K562 (cell line): ENCODE data around the gene C21orf58. TPM values are rescaled to one million over a fixed set of nuclear protein-coding genes. Genes with fewer than 3 reads are reported as not detected.

Source experiments
- ATAC-seq: fragments of 200-7000 bp; cut with Tn5 transposase; 3 replicates; pipeline ENCODE4 v1.9.1; 2020; ENCODE audit warnings: moderate library complexity
- BruUV-seq: library from RNA; stranded (reverse); fragments of 400-500 nt; replicated peaks from 2 replicates; lab custom pipeline; 2021; lab: Mats Ljungman, UMichigan
- CTCF ChIA-PET: fragments of 300-600 bp; formaldehyde crosslinking; extraction: SDS; loops from one replicate; lab custom pipeline; 2021; ENCODE audit warnings: low intra/inter-chr PET ratio; lab: Yijun Ruan, JAX
- POLR2A ChIA-PET: fragments of 300-600, 350-650 bp; sonication (Branson Sonifier 250); formaldehyde crosslinking; extraction: SDS; loops from one replicate; lab custom pipeline; 2021; ENCODE audit warnings: antibody characterized with exemption, inconsistent platforms; lab: Yijun Ruan, JAX
- DNase-seq, 4 experiments: peaks; one replicate each; pipeline versions ENCODE4 v3.0.0 to v3.0.0-alpha.2; 2011 to 2018; ENCODE audit warnings: low spot score in 3 of 4, mixed read lengths in 3 of 4; ENCODE audit errors: extremely low read depth in 1 of 4
- FAIRE-seq: peaks from 2 replicates; lab custom pipeline; 2011; peaks lifted over from hg19 to GRCh38; lab: Jason Lieb, UNC
- H2AFZ ChIP-seq: 2 replicates; pipeline ENCODE4 v1.6.0; 2011; ENCODE audit warnings: low read depth, low read length, control low read depth, inconsistent platforms
- H3K27ac ChIP-seq: fragments of 200-600 bp; 3 replicates; pipeline ENCODE4 v1.8.0; 2011; ENCODE audit warnings: low read depth, mild to moderate bottlenecking, control low read depth, inconsistent platforms, low read length, moderate library complexity, mixed read lengths; ENCODE audit errors: extremely low read depth
- H3K27me3 ChIP-seq, 2 experiments: fragments of 300-600 bp in 1 of 2; 2 replicates in 1 of 2; 3 replicates in 1 of 2; pipeline versions ENCODE4 v1.6.0 to v1.8.0; 2011; ENCODE audit warnings: inconsistent platforms in 2 of 2, low read length in 2 of 2, mild to moderate bottlenecking in 1 of 2, mixed read lengths in 1 of 2, moderate library complexity in 1 of 2; ENCODE audit not compliant: control insufficient read depth in 2 of 2, insufficient read depth in 2 of 2
- H3K36me3 ChIP-seq: fragments of 300-600 bp; 3 replicates; pipeline ENCODE4 v1.8.0; 2011; ENCODE audit warnings: mild to moderate bottlenecking, low read length, inconsistent platforms; ENCODE audit not compliant: control insufficient read depth, insufficient read depth
- H3K4me1 ChIP-seq, 2 experiments: fragments of 200-600 bp in 1 of 2; replicated peaks in 1 of 2; 2 replicates in 1 of 2; 3 replicates in 1 of 2; pipeline versions ENCODE4 v1.5.1 to v1.8.0; 2011; ENCODE audit warnings: inconsistent platforms in 2 of 2, low read length in 2 of 2, mild to moderate bottlenecking in 1 of 2, mixed read lengths in 1 of 2, moderate library complexity in 1 of 2; ENCODE audit not compliant: control insufficient read depth in 2 of 2, insufficient read depth in 2 of 2
- H3K4me2 ChIP-seq: 2 replicates; pipeline ENCODE4 v1.6.1; 2011; ENCODE audit warnings: low read length, control low read depth, inconsistent platforms, mixed read lengths; ENCODE audit not compliant: insufficient read depth
- H3K4me3 ChIP-seq: fragments of 200-600 bp; sonication (generic), shearing (Covaris generic); 2 replicates; pipeline ENCODE4 v1.5.1; 2016; ENCODE audit warnings: control low read depth, inconsistent platforms
- H3K79me2 ChIP-seq: fragments of 200-600 bp; 3 replicates; pipeline ENCODE4 v1.8.0; 2011; ENCODE audit warnings: low read length, inconsistent platforms; ENCODE audit not compliant: control insufficient read depth, insufficient read depth
- H3K9ac ChIP-seq, 2 experiments: 2 replicates each; pipeline versions ENCODE4 v1.6.0 to v1.6.1; 2011; ENCODE audit warnings: low read depth in 2 of 2, low read length in 2 of 2, control low read depth in 1 of 2, inconsistent platforms in 1 of 2, mild to moderate bottlenecking in 1 of 2, mixed read lengths in 1 of 2; ENCODE audit not compliant: insufficient read depth in 1 of 2
- H3K9me1 ChIP-seq: one replicate; pipeline ENCODE4 v1.6.0; 2011; ENCODE audit warnings: inconsistent platforms, mild to moderate bottlenecking, low read length, moderate library complexity; ENCODE audit not compliant: control insufficient read depth, insufficient read depth
- H3K9me3 ChIP-seq: replicated peaks from 2 replicates; pipeline ENCODE4 v1.5.1; 2011; ENCODE audit warnings: low read depth, low read length, inconsistent platforms; ENCODE audit not compliant: control insufficient read depth, insufficient read depth
- H4K20me1 ChIP-seq: replicated peaks from 2 replicates; pipeline ENCODE4 v1.6.1; 2011; ENCODE audit warnings: low read length, inconsistent platforms, mixed read lengths; ENCODE audit not compliant: control insufficient read depth, insufficient read depth
- C11orf30 ChIP-seq: fragments of 450-650 bp; IDR thresholded peaks from 2 replicates; pipeline ENCODE4 v1.6.1; 2016; ENCODE audit warnings: low read depth, mild to moderate bottlenecking
- CXXC5 ChIP-seq: fragments of 250-450 bp; sonication (Bioruptor Pico); IDR thresholded peaks from 2 replicates; pipeline ENCODE4 v1.8.0; 2022; ENCODE audit warnings: inconsistent platforms, mild to moderate bottlenecking, moderate library complexity
- GTF2A2 ChIP-seq: IDR thresholded peaks from 2 replicates; pipeline ENCODE4 v1.6.1; 2016; ENCODE audit warnings: mild to moderate bottlenecking, missing genetic modification characterization, missing compliant biosample characterization
- GTF2F1 ChIP-seq: IDR thresholded peaks from 2 replicates; pipeline ENCODE4 v1.6.1; 2011; ENCODE audit warnings: low read depth, low read length, improper control_type of control experiment
- MAFF ChIP-seq: IDR thresholded peaks from 2 replicates; pipeline ENCODE4 v1.6.1; 2012; ENCODE audit warnings: low read length, improper control_type of control experiment
- MAFG ChIP-seq: fragments of 450-650 bp; conservative IDR thresholded peaks from 2 replicates; pipeline ENCODE4 v1.6.1; 2016; ENCODE audit warnings: missing genetic modification characterization, missing compliant biosample characterization
- MAFK ChIP-seq: IDR thresholded peaks from 2 replicates; pipeline ENCODE4 v1.6.1; 2011; ENCODE audit warnings: low read length, improper control_type of control experiment
- TFAM ChIP-seq: fragments of 250-450 bp; sonication (Bioruptor Pico); conservative IDR thresholded peaks from 2 replicates; pipeline ENCODE4 v1.5.0; 2021; ENCODE audit warnings: mild to moderate bottlenecking, moderate library complexity
- TRIM24 ChIP-seq, 2 experiments: fragments of 450-650 bp; IDR thresholded peaks; 2 replicates each; pipeline ENCODE4 v1.6.1; 2016
- ZNF316 ChIP-seq: fragments of 450-650 bp; IDR thresholded peaks from 2 replicates; pipeline ENCODE4 v1.6.1; 2016
- ZNF778 ChIP-seq: fragments of 450-650 bp; formaldehyde crosslinking; IDR thresholded peaks from 2 replicates; pipeline ENCODE4 v1.4.0; 2020; ENCODE audit warnings: mild to moderate bottlenecking, moderate library complexity
- WGBS: fragments of 100-300 bp; shearing (Covaris generic); methylation state at CpG from one replicate; pipeline ENCODE4 v1.1.6; 2016; ENCODE audit warnings: low coverage, mixed read lengths; ENCODE audit not compliant: insufficient coverage; ENCODE audit errors: missing lambda C conversion rate; 5-methylcytosine and 5-hydroxymethylcytosine counted together
- in situ Hi-C: fragments of 300-500 bp; cut with MboI; formaldehyde crosslinking; loops from 4 replicates; pipeline ENCODE4 v1.15.0; 2018; ENCODE audit warnings: inconsistent platforms, mixed read lengths
- intact Hi-C: fragments of 100-400 bp; cut with micrococcal nuclease; formaldehyde crosslinking; loops from 2 replicates; pipeline ENCODE4 v1.14.2; 2022
- polyA plus RNA-seq, 8 experiments: library from polyadenylated mRNA; depleted of rRNA in 4 of 8; stranded (reverse) in 5 of 8; unstranded in 3 of 8; fragments of >200 nt; fragmentation: Nextera tagmentation in 2 of 8; fragmentation: Illumina TruSeq in 1 of 8; extraction: Ambion mirVana in 2 of 8; extraction: Trizol in 1 of 8; gene quantifications; 2 replicates each; pipeline versions ENCODE4 v1.2.1 to v1.2.3, GENCODE V29; 2011 to 2014; ENCODE audit warnings: inconsistent platforms in 1 of 8, missing spikeins in 1 of 8
- total RNA-seq, 7 experiments: library from RNA; depleted of rRNA in 6 of 7; stranded (reverse); fragments of >200 nt in 6 of 7; fragmentation: Illumina TruSeq in 2 of 7; extraction: Trizol in 2 of 7; gene quantifications; 2 replicates each; pipeline versions ENCODE4 v1.2.1 to v1.2.3, GENCODE V29; 2011 to 2021; ENCODE audit warnings: low replicate concordance in 1 of 7
- TF ChIP-seq, protein P1 (sequence below): fragments of 450-650 bp; formaldehyde crosslinking; IDR thresholded peaks from 2 replicates; pipeline ENCODE4 v1.4.0; 2020; ENCODE audit warnings: mild to moderate bottlenecking

Gene C21orf58
- total and polyA plus RNA-seq, 9 of the 15 experiments (the other 6 are each of a cell fraction or from before 2014, with no cell fraction given): 1.2 to 30.5 (median 12.4) TPM

DNA sequence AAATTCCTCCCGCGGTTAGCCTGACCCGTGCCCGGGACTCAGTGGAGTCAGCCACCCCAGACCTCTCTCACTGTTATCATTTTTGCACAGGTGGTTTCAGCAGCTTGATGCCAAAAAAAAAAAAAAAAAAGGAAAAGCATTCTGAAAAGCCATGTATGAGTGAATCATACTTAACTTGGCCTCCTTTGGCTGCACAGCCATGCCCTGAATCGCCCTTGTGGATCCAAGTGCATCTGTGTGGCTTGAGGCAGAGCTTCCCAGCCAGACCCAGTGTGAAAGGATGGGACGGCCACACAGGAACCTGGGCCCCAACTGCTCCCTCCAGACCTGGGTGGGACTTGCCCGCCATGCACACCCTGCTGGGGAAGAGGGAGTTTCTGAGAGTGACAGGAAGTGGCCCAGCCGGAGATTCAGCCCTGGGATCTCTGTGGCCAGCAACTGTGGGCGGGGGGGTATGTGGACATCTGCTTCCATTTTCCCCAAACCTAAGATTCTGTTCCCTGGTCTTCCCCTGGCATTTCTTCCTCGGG, 29.0 kb downstream of the C21orf58 start (continued):
- peak; percentile 41; the same call in 1 of the 2 replicates for TF ChIP-seq CXXC5
- no peak for TF ChIP-seq TFAM (CRISPR knock-in tag)
- TF ChIP-seq GTF2A2 (tag): no peak
- peak in 1 of 2 experiments; percentile 60; a peak in 1 of 4 replicates for TF ChIP-seq TRIM24 (IDR thresholded peaks at IDR 0.05)

DNA sequence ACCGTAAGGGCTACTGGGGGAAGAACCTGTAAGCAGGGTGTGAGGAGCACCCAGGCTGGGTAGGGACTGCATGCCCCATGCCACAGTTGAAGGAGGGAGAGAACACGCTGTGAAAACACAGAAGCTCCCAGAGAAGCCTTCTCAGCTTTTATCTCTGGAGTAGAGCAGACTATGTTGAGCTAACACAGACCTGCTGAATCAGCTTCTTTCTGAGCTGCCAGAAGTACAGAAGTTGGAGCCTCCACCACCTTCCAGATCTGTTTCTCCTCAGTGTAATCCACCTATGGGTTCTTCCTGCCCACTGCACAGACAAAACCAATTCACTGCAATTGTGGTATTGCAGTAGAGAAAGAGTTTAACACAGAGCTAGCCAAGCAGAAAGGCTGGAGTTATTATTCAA, 32.1 kb downstream of the C21orf58 start:
- Histone ChIP-seq H3K9me1 (no peaks in the 10 kb centered on the region), H3K9ac (no peak overlapping the region), H3K27ac (no peak overlapping the region), H3K79me2 (peaks cover 10% of the 10 kb centered on the region), H3K27me3 (no peaks in the 10 kb centered on the region), H2AFZ (no peak overlapping the region), H4K20me1 (0 out of 2 replicates have a peak, but pooled peaks cover 2% of the 10 kb centered on the region), H3K36me3 (peaks cover 16% of the 10 kb centered on the region; the same call in 2 of the 3 replicates), H3K4me1 (peaks cover 14 to 24% of the 10 kb centered on the region in 2 experiments), H3K4me3 (no peak overlapping the region), H3K4me2 (no peak overlapping the region), H3K9me3 (0 out of 2 replicates have a peak, but pooled peaks cover 2% of the 10 kb centered on the region)
- TF ChIP-seq MAFG (peak; percentile 72), MAFF (peak; percentile 64), ZNF316 (peak; percentile 93), GTF2F1 (no peak), C11orf30 (peak; percentile 88), MAFK (peak; percentile 71), ZNF778 (CRISPR knock-in tag) (no peak)
- TF ChIP-seq, protein P1, sequence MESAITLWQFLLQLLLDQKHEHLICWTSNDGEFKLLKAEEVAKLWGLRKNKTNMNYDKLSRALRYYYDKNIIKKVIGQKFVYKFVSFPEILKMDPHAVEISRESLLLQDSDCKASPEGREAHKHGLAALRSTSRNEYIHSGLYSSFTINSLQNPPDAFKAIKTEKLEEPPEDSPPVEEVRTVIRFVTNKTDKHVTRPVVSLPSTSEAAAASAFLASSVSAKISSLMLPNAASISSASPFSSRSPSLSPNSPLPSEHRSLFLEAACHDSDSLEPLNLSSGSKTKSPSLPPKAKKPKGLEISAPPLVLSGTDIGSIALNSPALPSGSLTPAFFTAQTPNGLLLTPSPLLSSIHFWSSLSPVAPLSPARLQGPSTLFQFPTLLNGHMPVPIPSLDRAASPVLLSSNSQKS: no peak
- in situ Hi-C loops: no loop called here
- no TSS peak for BruUV-seq
- DNase-seq (no peak), ATAC-seq (no peak), FAIRE-seq (no peak)
- ChIA-PET CTCF (no interaction called here), POLR2A (interaction anchor here (0.6 to 1.1 kb wide), 3 partner anchors 20 to 50 kb away, joined by 3 to 5 read pairs (median 4); no protein-coding TSS in a partner anchor)
- 96% methylated on average over 2 of the region's 2 CpGs for WGBS
- intact Hi-C loops: no loop called here
